GM11168 (cell line): ENCODE data around the gene AGT.
"Not testable (repeated sequence)": the region's sequence is repeated elsewhere in the genome, so short reads cannot be mapped to it uniquely, and the experiment has no call there.

Experiments
- in situ Hi-C: fragments of 300-500 bp; cut with MboI; formaldehyde crosslinking; loops from one replicate; pipeline ENCODE4 v1.12.0; 2022; ENCODE audit warnings: low sequenced_read_pairs; ENCODE audit not compliant: unreplicated experiment

AGT gene

GRCh38 chr1:230708631-230709580 is 5.0 kb downstream of the AGT start:
- in situ Hi-C loops, result no loop called here

GRCh38 chr1:230707732-230708630 is 5.9 kb downstream of the AGT start:
- in situ Hi-C loops, result no loop called here

- in situ Hi-C loops, result no loop called here
Observed at GRCh38 chr1:230706887-230707731, 6.8 kb downstream of the AGT start.

GRCh38 chr1:230706020-230706699 is 7.8 kb downstream of the AGT start:
- in situ Hi-C loops, result no loop called here

GRCh38 chr1:230705289-230706019 is 8.5 kb downstream of the AGT start:
- in situ Hi-C loops, result no loop called here

GRCh38 chr1:230704830-230705229 is 9.1 kb downstream of the AGT start:
- in situ Hi-C loops, result no loop called here

- in situ Hi-C loops, result no loop called here
Observed at GRCh38 chr1:230703679-230704385, 10.1 kb downstream of the AGT start.

GRCh38 chr1:230702934-230703678 is 10.8 kb downstream of the AGT start:
- in situ Hi-C loops, result no loop called here

- in situ Hi-C loops, result no loop called here
Observed at GRCh38 chr1:230701895-230702768, 11.8 kb downstream of the AGT start.

- in situ Hi-C loops, result no loop called here
Observed at GRCh38 chr1:230701434-230701833, 12.5 kb downstream of the AGT start.

- in situ Hi-C loops, result no loop called here
Observed at GRCh38 chr1:230700132-230700531, 13.8 kb downstream of the AGT start.

- in situ Hi-C loops, result no loop called here
Observed at GRCh38 chr1:230699716-230700115, 14.2 kb downstream of the AGT start.

GRCh38 chr1:230698964-230699363 is 15.0 kb downstream of the AGT start:
- in situ Hi-C loops, result not testable (repeated sequence)

GRCh38 chr1:230698130-230698529 is 15.8 kb downstream of the AGT start:
- in situ Hi-C loops, result no loop called here

- in situ Hi-C loops, result no loop called here
Observed at GRCh38 chr1:230696722-230697437, 17.0 kb downstream of the AGT start.

- in situ Hi-C loops, result no loop called here
Observed at GRCh38 chr1:230696218-230696617, 17.7 kb downstream of the AGT start.
